GM19395 (cell line): ENCODE measurements around the gene SLC5A6.

ENCODE experiments used
- ATAC-seq: cut with Tn5 transposase; IDR thresholded peaks from one replicate; pipeline ENCODE4 v1.9.1; 2021; ENCODE audit warnings: mild to moderate bottlenecking, moderate library complexity; ENCODE audit not compliant: unreplicated experiment

SLC5A6 gene

DNA sequence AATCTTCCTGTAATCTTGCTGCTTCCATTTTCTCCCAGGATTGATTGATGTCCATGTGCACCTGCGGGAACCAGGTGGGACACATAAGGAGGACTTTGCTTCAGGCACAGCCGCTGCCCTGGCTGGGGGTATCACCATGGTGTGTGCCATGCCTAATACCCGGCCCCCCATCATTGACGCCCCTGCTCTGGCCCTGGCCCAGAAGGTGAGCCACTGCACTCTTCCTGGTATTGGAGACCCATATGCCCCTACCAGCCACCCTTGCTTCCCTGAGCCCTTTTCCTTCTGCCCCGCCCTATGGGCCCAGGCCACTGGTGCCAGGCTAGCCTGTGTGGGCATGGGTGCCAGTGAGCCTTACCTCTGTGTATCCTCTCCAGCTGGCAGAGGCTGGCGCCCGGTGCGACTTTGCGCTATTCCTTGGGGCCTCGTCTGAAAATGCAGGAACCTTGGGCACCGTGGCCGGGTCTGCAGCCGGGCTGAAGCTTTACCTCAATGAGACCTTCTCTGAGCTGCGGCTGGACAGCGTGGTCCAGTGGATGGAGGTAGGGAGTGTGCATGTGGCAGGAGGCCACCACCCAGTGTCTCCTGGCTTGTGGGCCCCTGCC is 25.4 kb upstream of the SLC5A6 start:
- no peak for ATAC-seq

- ATAC-seq: no peak
Observed at GRCh38 chr2:27236626-27237025, 24.6 kb upstream of the SLC5A6 start.

DNA sequence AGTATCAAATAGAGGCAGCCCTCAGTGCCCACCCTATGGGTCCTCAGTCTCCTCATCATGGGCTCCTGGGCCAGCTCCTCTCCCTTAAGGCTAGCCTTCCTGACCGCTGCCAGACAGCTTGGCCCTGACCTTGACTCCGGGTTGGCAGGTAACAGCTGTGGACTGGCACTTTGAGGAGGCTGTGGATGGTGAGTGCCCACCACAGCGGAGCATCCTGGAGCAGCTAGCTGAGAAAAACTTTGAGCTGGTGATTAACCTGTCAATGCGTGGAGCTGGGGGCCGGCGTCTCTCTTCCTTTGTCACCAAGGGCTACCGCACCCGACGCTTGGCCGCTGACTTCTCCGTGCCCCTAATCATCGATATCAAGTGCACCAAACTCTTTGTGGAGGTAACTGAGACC is 24.1 kb upstream of the SLC5A6 start:
- no peak for ATAC-seq

DNA sequence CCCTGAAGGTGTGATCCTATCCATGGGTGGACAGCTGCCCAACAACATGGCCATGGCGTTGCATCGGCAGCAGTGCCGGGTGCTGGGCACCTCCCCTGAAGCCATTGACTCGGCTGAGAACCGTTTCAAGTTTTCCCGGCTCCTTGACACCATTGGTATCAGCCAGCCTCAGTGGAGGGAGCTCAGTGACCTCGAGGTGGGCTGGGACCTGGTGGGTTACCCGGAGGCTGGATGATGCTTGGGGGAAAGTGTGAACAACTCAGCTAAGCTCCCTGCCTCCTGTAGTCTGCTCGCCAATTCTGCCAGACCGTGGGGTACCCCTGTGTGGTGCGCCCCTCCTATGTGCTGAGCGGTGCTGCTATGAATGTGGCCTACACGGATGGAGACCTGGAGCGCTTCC is 21.3 kb upstream of the SLC5A6 start:
- no peak for ATAC-seq

- no peak for ATAC-seq
Observed at GRCh38 chr2:27231921-27232320, 19.9 kb upstream of the SLC5A6 start.

DNA sequence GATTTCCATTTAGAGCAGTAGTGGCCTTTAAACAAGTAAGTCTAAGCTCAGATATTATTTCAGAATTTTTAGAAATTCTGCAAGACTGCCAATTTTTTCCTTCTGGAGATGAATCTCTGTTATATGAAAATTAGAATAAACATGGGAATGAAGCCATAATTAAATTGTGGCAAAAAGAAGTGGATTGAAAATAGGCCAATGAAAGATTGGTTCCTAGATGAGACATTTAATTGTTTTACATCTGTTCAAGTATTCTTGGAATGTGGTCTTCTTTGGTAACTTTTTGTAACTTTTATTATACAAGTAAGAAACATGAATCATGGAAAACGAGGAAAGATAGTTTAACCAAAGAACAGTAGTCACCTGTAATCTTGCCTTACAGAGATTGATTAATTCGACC is 15.4 kb upstream of the SLC5A6 start:
- ATAC-seq: no peak

DNA sequence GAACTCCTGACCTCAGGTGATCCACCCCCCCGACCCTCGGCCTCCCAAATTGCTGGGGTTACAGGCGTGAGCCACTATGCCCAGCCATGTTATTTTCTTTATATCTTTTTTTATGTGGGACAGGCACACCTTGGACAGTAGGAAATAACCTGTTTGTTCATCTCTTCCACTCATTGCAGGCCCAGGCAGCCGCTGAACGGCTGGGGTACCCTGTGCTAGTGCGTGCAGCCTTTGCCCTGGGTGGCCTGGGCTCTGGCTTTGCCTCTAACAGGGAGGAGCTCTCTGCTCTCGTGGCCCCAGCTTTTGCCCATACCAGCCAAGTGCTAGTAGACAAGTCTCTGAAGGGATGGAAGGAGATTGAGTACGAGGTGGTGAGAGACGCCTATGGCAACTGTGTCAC is 13.5 kb upstream of the SLC5A6 start:
- ATAC-seq: no peak

DNA sequence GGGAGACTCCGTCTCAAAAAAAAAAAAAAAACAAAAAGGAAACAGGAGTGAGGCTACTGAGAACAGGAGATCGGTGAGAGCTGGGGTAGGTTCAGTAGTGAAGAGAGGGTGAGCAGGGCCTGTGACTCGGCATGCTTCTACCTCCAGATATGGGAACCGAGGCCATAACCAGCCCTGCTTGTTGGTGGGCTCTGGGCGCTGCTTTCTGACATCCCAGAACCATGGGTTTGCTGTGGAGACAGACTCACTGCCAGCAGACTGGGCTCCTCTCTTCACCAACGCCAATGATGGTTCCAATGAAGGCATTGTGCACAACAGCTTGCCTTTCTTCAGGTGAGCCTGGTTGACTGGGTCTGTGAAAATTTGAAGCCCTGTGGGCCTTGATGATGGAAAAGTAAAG is 11.3 kb upstream of the SLC5A6 start:
- no peak for ATAC-seq

- no peak for ATAC-seq
Observed at GRCh38 chr2:27222407-27222806, 10.3 kb upstream of the SLC5A6 start.

DNA sequence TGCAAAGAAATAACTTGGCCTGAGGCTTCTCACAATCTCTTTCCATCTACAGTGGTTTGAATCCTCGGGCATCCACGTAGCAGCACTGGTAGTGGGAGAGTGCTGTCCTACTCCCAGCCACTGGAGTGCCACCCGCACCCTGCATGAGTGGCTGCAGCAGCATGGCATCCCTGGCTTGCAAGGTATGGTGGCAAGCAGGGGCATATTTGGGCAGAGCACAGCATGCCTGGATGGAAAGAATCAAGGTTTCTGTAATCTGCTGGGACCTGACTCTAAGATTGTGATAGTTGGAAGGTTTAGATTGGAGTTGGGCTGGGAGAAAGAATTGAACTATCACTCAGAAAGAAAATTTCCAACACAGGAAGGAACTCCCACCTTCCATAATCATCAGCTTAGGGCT is 9.1 kb upstream of the SLC5A6 start:
- ATAC-seq: no peak

DNA sequence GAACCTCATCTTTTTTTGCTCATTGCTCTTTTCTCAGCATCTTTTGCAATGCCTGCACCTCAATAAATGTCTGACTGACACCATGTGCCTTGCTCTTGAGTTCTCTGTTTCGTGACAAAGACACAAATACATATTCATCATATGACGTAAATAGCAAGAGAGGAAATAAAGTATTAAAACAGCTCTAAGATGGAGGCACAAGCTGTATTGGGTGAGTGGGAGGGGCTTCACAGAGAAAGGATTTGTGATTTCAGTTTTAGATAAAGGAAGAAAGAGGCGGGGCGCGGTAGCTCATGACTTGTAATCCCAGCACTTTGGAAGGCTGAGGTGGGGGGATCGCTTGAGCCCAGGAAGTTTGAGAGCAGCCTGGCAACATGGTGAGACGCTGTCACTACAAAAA is 8.0 kb upstream of the SLC5A6 start:
- ATAC-seq: no peak

GRCh38 chr2:27219091-27219490 is 7.0 kb upstream of the SLC5A6 start:
- no peak for ATAC-seq

GRCh38 chr2:27218614-27219013 is 6.5 kb upstream of the SLC5A6 start:
- ATAC-seq: no peak

DNA sequence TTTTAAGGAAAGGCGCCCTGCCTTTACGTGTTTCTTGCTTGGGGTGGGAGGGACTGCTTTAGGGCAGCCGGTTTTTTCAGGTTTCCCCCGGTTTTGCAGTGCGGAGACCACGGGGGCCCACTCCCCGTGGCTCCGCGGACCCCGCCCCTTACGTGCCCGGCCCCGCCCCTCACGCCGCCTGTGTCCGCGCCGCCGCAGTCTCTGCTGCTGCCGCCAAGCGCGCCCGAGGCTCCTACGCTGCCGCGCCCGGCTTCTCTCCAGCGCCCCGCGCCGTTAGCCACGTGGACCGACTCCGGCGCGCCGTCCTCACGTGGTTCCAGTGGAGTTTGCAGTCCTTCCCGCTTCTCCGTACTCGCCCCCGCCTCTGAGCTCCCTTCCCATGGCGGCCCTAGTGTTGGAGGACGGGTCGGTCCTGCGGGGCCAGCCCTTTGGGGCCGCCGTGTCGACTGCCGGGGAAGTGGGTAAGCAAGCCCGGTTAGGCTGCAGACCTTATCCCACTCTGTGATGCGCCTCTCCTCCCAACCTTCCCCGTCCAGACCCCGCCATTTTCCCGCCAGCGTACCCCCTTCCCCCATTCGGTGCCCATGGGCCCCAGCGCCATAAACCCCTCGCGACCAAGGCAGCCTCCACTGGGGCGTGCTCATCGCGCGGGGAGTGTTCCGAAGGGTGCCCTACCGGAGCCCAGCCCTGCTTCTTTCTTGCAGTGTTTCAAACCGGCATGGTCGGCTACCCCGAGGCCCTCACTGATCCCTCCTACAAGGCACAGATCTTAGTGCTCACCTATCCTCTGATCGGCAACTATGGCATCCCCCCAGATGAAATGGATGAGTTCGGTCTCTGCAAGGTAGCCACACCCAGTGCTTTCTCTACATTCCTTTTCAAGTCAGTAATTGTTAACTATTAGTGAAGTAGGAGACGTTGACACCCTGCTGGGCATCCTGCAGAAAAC is 5.4 kb upstream of the SLC5A6 start, which contains the start of gene CAD:
Gene CAD, plus strand, starts transcription at position 197 of the 949 bp plus-strand sequence. Its CDS starts 183 bp downstream, at position 380.
- ATAC-seq: peak; percentile 73

GRCh38 chr2:27216416-27217137 is 4.5 kb upstream of the SLC5A6 start:
- no peak for ATAC-seq

DNA sequence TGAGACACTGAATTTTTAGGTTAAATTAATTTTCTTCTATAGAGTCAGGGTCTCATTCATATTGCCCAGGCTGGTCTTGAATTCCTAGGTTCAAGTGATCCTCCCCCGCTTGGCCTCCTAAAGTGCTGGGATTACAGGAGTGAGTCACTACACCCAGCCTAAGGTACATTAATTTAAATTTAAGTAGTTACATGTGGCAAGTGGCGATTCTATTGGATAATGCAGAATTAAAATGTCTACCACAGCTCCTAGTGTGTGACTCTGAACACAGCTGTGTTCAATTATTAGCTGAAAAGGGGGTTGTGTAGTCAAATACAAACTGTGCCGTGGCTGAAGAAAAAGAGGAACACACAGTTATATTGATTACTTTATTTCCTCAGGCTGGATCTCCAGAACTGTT is 2.9 kb upstream of the SLC5A6 start:
- ATAC-seq: no peak

GRCh38 chr2:27212626-27213471 is 781 bp upstream of the SLC5A6 start:
- peak; percentile 25 for ATAC-seq

- peak; percentile 7 for ATAC-seq
Observed at GRCh38 chr2:27211241-27211942, 676 bp downstream of the SLC5A6 start.

GRCh38 chr2:27209621-27210401 is 2.3 kb downstream of the SLC5A6 start:
- no peak for ATAC-seq
